Measurements from ENCODE around the gene SEMA3F. TPM values are rescaled to one million over a fixed set of nuclear protein-coding genes. Genes with fewer than 3 reads are reported as not detected.

The SEMA3F gene
- total and polyA plus RNA-seq, 2 experiments from 2014 or later: 13.9 to 15.5 TPM

GRCh38 chr3:50156549-50157493 is 1.7 kb downstream of the SEMA3F start:
- Histone ChIP-seq H4K20me1 (ENCODE audit: insufficient read depth, poor library complexity, severe bottlenecking) (peaks cover 8% of the 10 kb centered on the region), H3K9me2 (replicated peaks; ENCODE audit: insufficient read depth) (no peaks in the 10 kb centered on the region), H3K4me1 (ENCODE audit: insufficient read depth) (peaks cover 30% of the 10 kb centered on the region), H3K9me3 (ENCODE audit: low read depth) (no peaks in the 10 kb centered on the region), H3K36me3 (replicated peaks; ENCODE audit: insufficient read depth, low read depth) (no peaks in the 10 kb centered on the region), H3K79me2 (peaks cover 29% of the 10 kb centered on the region), H3K4me3 (peak overlapping the region; percentile 52), H2AFZ (no peak overlapping the region), H3K4me2 (peak overlapping the region; percentile 97), H3K27ac (peak overlapping the region; percentile 56), H3K27me3 (peaks cover 39% of the 10 kb centered on the region)
- DNase-seq (ENCODE audit: low spot score): peak; percentile 54
- TF ChIP-seq EZH2phosphoT487 (IDR thresholded peaks at IDR 0.05; ENCODE audit: low read depth, severe bottlenecking, unreplicated experiment) (no peak), EZH2 (IDR thresholded peaks at IDR 0.05; ENCODE audit: borderline replicate concordance) (no peak)
- TF ChIP-seq, protein P1, sequence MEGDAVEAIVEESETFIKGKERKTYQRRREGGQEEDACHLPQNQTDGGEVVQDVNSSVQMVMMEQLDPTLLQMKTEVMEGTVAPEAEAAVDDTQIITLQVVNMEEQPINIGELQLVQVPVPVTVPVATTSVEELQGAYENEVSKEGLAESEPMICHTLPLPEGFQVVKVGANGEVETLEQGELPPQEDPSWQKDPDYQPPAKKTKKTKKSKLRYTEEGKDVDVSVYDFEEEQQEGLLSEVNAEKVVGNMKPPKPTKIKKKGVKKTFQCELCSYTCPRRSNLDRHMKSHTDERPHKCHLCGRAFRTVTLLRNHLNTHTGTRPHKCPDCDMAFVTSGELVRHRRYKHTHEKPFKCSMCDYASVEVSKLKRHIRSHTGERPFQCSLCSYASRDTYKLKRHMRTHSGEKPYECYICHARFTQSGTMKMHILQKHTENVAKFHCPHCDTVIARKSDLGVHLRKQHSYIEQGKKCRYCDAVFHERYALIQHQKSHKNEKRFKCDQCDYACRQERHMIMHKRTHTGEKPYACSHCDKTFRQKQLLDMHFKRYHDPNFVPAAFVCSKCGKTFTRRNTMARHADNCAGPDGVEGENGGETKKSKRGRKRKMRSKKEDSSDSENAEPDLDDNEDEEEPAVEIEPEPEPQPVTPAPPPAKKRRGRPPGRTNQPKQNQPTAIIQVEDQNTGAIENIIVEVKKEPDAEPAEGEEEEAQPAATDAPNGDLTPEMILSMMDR (IDR thresholded peaks at IDR 0.05; ENCODE audit: poor library complexity): no peak
- WGBS (ENCODE audit: low lambda C conversion rate, missing lambda C conversion rate): 25% methylated on average over 8 of the region's 20 CpGs

DNA sequence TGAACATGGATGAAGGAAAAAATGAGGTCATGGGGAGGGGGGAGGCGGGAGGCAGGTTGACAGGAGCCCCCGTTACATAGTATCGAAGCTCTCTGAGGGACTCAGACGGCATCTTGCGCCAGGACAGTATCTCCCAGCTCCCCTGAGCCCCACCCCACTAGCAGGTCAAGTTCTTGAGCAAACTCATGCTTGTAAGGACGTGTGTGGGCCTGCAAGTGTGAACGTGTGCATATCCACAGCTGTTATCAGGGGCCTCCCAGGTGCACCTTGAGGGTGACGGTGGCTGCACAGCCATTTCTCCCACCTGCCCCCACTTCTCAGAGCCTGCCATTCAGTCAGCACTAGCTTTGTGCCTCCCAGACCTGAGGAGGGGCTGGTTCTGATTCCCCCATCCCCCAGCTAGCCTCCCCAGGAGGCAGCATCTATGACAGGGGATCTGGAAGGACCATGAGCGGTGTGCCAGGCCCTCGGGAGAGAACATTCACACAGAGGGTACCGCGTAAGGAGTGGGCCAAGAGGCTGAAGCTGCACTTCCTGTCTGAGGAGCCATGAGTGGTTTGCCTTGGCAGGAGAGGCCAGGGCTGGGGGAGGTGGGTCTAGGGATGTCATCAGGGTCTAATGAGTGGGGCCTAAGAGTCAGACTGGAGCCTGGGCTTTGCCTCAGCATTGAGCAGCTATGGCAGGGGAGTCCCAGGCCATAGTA is 2.9 kb downstream of the SEMA3F start:
- TF ChIP-seq EZH2 (IDR thresholded peaks at IDR 0.05; ENCODE audit: borderline replicate concordance) (no peak), EZH2phosphoT487 (IDR thresholded peaks at IDR 0.05; ENCODE audit: low read depth, severe bottlenecking, unreplicated experiment) (no peak)
- TF ChIP-seq, protein P1 (IDR thresholded peaks at IDR 0.05; ENCODE audit: poor library complexity): no peak
- Histone ChIP-seq H4K20me1 (ENCODE audit: insufficient read depth, poor library complexity, severe bottlenecking) (peaks cover 8% of the 10 kb centered on the region), H3K27me3 (peaks cover 36% of the 10 kb centered on the region), H3K27ac (peak overlapping the region; percentile 56), H3K36me3 (replicated peaks; ENCODE audit: insufficient read depth, low read depth) (no peaks in the 10 kb centered on the region), H3K9me3 (ENCODE audit: low read depth) (no peaks in the 10 kb centered on the region), H3K4me3 (no peak overlapping the region), H3K79me2 (peaks cover 29% of the 10 kb centered on the region), H2AFZ (no peak overlapping the region), H3K9me2 (replicated peaks; ENCODE audit: insufficient read depth) (no peaks in the 10 kb centered on the region), H3K4me2 (peak overlapping the region; percentile 97), H3K4me1 (ENCODE audit: insufficient read depth) (peaks cover 24% of the 10 kb centered on the region)
- WGBS (ENCODE audit: low lambda C conversion rate, missing lambda C conversion rate): 63% methylated on average over 12 of the region's 12 CpGs
- no peak for DNase-seq (ENCODE audit: low spot score)

GRCh38 chr3:50158530-50159146 is 3.5 kb downstream of the SEMA3F start:
- peaks cover 29% of the 10 kb centered on the region for H3K79me2 ChIP-seq
- H4K20me1 ChIP-seq (ENCODE audit: insufficient read depth, poor library complexity, severe bottlenecking): peaks cover 8% of the 10 kb centered on the region
- peaks cover 29% of the 10 kb centered on the region for H3K4me1 ChIP-seq (ENCODE audit: insufficient read depth)
- DNase-seq (ENCODE audit: low spot score): no peak
- H3K27me3 ChIP-seq: peaks cover 29% of the 10 kb centered on the region
- H3K36me3 ChIP-seq (replicated peaks; ENCODE audit: insufficient read depth, low read depth): no peaks in the 10 kb centered on the region
- no peaks in the 10 kb centered on the region for H3K9me3 ChIP-seq (ENCODE audit: low read depth)
- TF ChIP-seq EZH2 (IDR thresholded peaks at IDR 0.05; ENCODE audit: borderline replicate concordance) (no peak), EZH2phosphoT487 (IDR thresholded peaks at IDR 0.05; ENCODE audit: low read depth, severe bottlenecking, unreplicated experiment) (no peak)
- TF ChIP-seq, protein P1 (IDR thresholded peaks at IDR 0.05; ENCODE audit: poor library complexity): no peak
- H2AFZ ChIP-seq: no peak overlapping the region
- WGBS (ENCODE audit: low lambda C conversion rate, missing lambda C conversion rate): 85% methylated on average over 10 of the region's 10 CpGs
- no peaks in the 10 kb centered on the region for H3K9me2 ChIP-seq (replicated peaks; ENCODE audit: insufficient read depth)
- peak overlapping the region; percentile 97 for H3K4me2 ChIP-seq
- H3K4me3 ChIP-seq: no peak overlapping the region
- no peak overlapping the region for H3K27ac ChIP-seq
